OCI-LY7 (cell line): Measurements from ENCODE around the gene ATP6AP1. TPM values are rescaled to one million over a fixed set of nuclear protein-coding genes. Genes with fewer than 3 reads are reported as not detected.

Experiments used
- BruUV-seq: library from RNA; stranded (reverse); fragments of 400-500 nt; replicated peaks from 2 replicates; lab custom pipeline; 2021; lab: Mats Ljungman, UMichigan
- CTCF ChIA-PET: fragments of 300-600 bp; sonication (Branson Sonifier 250); formaldehyde crosslinking; loops from one replicate; lab custom pipeline; 2022; ENCODE audit warnings: antibody characterized with exemption; ENCODE audit not compliant: unreplicated experiment; lab: Charles Lee
- POLR2A ChIA-PET: fragments of 300-600 bp; sonication (Branson Sonifier 250); formaldehyde crosslinking; loops from one replicate; lab custom pipeline; 2022; ENCODE audit warnings: antibody characterized with exemption; lab: Charles Lee
- DNase-seq: peaks from one replicate; pipeline ENCODE4 v3.0.0-alpha.2; 2015; ENCODE audit warnings: low spot score
- H2AFZ ChIP-seq: fragments of 200-600 bp; sonication (generic), shearing (Covaris generic); 2 replicates; pipeline ENCODE4 v1.6.1; 2014; ENCODE audit warnings: mild to moderate bottlenecking, antibody characterized with exemption, low read length, moderate library complexity
- H3K27ac ChIP-seq: fragments of 200-600 bp; sonication (generic); 2 replicates; pipeline ENCODE4 v1.5.1; 2014; ENCODE audit warnings: mixed run types, low read depth, mild to moderate bottlenecking, moderate library complexity, low read length, inconsistent platforms; ENCODE audit not compliant: poor library complexity, severe bottlenecking
- H3K36me3 ChIP-seq: fragments of 200-600 bp; sonication (generic); 2 replicates; pipeline ENCODE4 v1.6.1; 2014; ENCODE audit warnings: mild to moderate bottlenecking, antibody characterized with exemption, low read length, moderate library complexity, mixed read lengths; ENCODE audit not compliant: insufficient read depth
- H3K4me1 ChIP-seq: fragments of 200-600 bp; sonication (generic); 2 replicates; pipeline ENCODE4 v1.5.1; 2014; ENCODE audit warnings: mild to moderate bottlenecking, low read length; ENCODE audit not compliant: insufficient read depth, poor library complexity, severe bottlenecking
- H3K4me2 ChIP-seq: fragments of 200-600 bp; sonication (generic); 2 replicates; pipeline ENCODE4 v1.6.1; 2014; ENCODE audit warnings: mild to moderate bottlenecking, low read length
- H3K4me3 ChIP-seq: fragments of 200-600 bp; sonication (generic); 2 replicates; pipeline ENCODE4 v1.5.1; 2014; ENCODE audit warnings: mild to moderate bottlenecking, low read depth, low read length; ENCODE audit not compliant: poor library complexity, severe bottlenecking
- H3K79me2 ChIP-seq: fragments of 200-600 bp; sonication (generic); 2 replicates; pipeline ENCODE4 v1.6.1; 2016; ENCODE audit warnings: low read depth, mild to moderate bottlenecking, low read length, moderate library complexity, mixed read lengths; ENCODE audit not compliant: insufficient read depth
- H3K9me2 ChIP-seq: fragments of 200-600 bp; sonication (generic); 2 replicates; pipeline ENCODE4 v1.6.1; 2016; ENCODE audit warnings: mild to moderate bottlenecking, low read length, mixed read lengths; ENCODE audit not compliant: insufficient read depth
- H3K9me3 ChIP-seq: fragments of 200-600 bp; sonication (generic); 2 replicates; pipeline ENCODE4 v1.6.1; 2014; ENCODE audit warnings: mild to moderate bottlenecking, mixed run types, low read length, mixed read lengths
- H4K20me1 ChIP-seq: fragments of 200-600 bp; sonication (generic); 2 replicates; pipeline ENCODE4 v1.6.1; 2014; ENCODE audit warnings: mild to moderate bottlenecking, antibody characterized with exemption, low read length, moderate library complexity, mixed read lengths; ENCODE audit not compliant: insufficient read depth
- CTCF ChIP-seq: fragments of 200-600 bp; sonication (generic); conservative IDR thresholded peaks from 2 replicates; pipeline ENCODE4 v1.5.1; 2014; ENCODE audit warnings: mild to moderate bottlenecking, antibody characterized with exemption, low read length, moderate library complexity, mixed read lengths
- EZH2phosphoT487 ChIP-seq: fragments of 200-600 bp; sonication (generic); IDR thresholded peaks from 2 replicates; pipeline ENCODE4 v1.6.1; 2018; ENCODE audit warnings: low read depth, borderline replicate concordance, mild to moderate bottlenecking, mixed run types, antibody characterized with exemption, low read length, moderate library complexity, mixed read lengths
- intact Hi-C: fragments of 100-400 bp; cut with micrococcal nuclease; formaldehyde crosslinking; loops from one replicate; pipeline ENCODE4 v1.10.0; 2022; ENCODE audit not compliant: unreplicated experiment
- total RNA-seq, 2 experiments: library from RNA; depleted of rRNA in 1 of 2; stranded (reverse); fragments of >200 nt in 1 of 2; shearing (Covaris generic) in 1 of 2; gene quantifications; 2 replicates each; pipeline ENCODE4 v1.2.3, GENCODE V29; 2014 to 2022

Gene ATP6AP1
- total RNA-seq, 2 experiments from 2014 or later, result 26.4 to 39.5 TPM

DNA sequence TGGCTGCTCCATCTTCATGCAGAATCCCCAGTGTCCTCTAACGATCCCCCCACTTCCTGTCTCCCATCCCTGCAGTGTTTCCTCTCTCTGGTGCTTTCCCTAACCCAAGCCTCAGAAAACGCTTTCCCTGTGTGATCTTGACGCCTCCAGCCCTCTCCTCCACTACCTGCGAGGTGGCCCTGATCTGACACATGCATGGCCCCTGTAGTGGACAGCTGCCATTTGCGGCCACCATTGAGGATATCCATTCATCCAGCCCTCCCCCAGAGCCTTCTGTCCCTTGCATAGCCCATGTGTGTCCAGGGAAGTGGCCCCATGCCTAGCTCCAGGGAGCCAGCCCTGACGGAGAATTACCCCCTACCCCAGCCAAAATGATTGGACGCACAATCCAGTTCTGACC, 54.8 kb downstream of the ATP6AP1 start:
- Histone ChIP-seq H3K27ac (no peak overlapping the region), H4K20me1 (no peaks in the 10 kb centered on the region), H2AFZ (no peak overlapping the region), H3K9me2 (no peaks in the 10 kb centered on the region), H3K4me1 (peaks cover 66% of the 10 kb centered on the region), H3K4me2 (no peak overlapping the region), H3K79me2 (peaks cover 16% of the 10 kb centered on the region), H3K4me3 (no peak overlapping the region), H3K9me3 (no peaks in the 10 kb centered on the region), H3K36me3 (peaks cover 27% of the 10 kb centered on the region)
- intact Hi-C loops, result loop anchor here (5.0 kb wide), 1 partner anchor 71 kb away; the partner anchor contains the start of gene TAFAZZIN
- DNase-seq, result no peak
- TF ChIP-seq CTCF (no peak), EZH2phosphoT487 (no peak)
- ChIA-PET CTCF (no interaction called here), POLR2A (interaction anchor here (0.5 kb wide), 1 partner anchor 15 kb away, joined by 4 read pairs; no protein-coding TSS in a partner anchor)
- BruUV-seq, result no TSS peak

DNA sequence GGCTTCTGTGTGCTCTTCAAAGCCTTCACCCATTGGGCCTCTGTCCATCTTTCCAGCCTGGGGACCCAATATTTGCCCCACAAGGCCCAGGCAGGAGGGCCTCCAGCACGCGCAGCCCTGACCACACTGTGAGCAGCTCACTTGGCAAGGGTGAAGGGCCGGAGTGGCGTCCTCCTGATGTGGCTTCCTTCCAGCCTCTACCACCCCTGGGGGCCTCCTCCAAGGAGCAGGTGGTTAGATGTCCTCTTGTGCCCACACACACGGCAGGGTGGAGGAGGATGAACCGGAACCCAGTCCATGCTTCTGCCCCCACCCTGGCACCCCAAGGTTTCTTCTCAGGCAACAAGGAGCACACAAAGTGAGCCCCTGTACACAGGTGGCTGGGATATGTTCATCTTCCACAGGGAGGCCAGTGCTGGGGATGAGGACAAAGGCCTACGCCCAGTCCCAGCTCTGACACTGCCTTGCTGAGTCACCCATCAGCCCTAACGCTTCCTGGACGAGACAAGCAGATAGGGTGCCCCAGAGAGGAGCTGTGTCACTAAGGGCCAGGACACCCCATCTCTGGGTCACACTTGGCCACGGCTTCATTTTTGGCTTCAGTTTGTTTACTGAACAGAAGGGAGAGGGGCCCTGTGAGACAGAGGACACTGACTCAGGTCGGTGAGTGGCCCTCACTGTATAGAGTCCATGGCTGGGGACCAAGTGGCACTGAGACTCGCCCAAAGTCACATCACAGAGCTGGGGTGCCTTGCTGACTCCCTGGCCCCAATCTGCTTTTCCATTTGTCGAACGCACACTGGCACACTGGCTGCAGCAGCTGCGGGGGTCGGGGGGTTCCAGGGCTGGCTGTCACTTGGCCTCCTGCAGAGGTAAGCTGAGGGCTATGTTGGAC, 56.0 kb downstream of the ATP6AP1 start:
- Histone ChIP-seq H3K9me3 (no peaks in the 10 kb centered on the region), H2AFZ (no peak overlapping the region), H3K4me3 (peak overlapping the region; percentile 98), H3K9me2 (no peaks in the 10 kb centered on the region), H3K27ac (no peak overlapping the region), H3K36me3 (peaks cover 27% of the 10 kb centered on the region), H3K4me2 (peak overlapping the region; percentile 79), H3K79me2 (peaks cover 16% of the 10 kb centered on the region), H4K20me1 (no peaks in the 10 kb centered on the region), H3K4me1 (peaks cover 68% of the 10 kb centered on the region)
- ChIA-PET CTCF (no interaction called here), POLR2A (interaction anchor here (0.6 kb wide), 2 partner anchors 10 to 15 kb away, joined by 7 to 9 read pairs; no protein-coding TSS in a partner anchor)
- BruUV-seq, result no TSS peak
- intact Hi-C loops, result loop anchor here (5.0 kb wide), 2 partner anchors 43 to 72 kb away; partner anchors contain the start of gene TAFAZZIN
- no peak for DNase-seq
- TF ChIP-seq EZH2phosphoT487 (no peak), CTCF (no peak)
